GM19239 (cell line): ENCODE results near the gene ABHD17C.
"Not testable (repeated sequence)": the region's sequence is repeated elsewhere in the genome, so short reads cannot be mapped to it uniquely, and the experiment has no call there.

Experiments used
- DNase-seq: peaks from one replicate; pipeline ENCODE4 v3.0.0; 2011; ENCODE audit warnings: low spot score; ENCODE audit not compliant: insufficient read length
- FAIRE-seq: peaks from 2 replicates; lab custom pipeline; 2011; peaks lifted over from hg19 to GRCh38; lab: Jason Lieb, UNC

The ABHD17C gene

GRCh38 chr15:80755885-80756284 lies 60.8 kb downstream of the ABHD17C start:
- DNase-seq (no peak), FAIRE-seq (no peak)

GRCh38 chr15:80758130-80758745 lies 63.1 kb downstream of the ABHD17C start:
- DNase-seq, result no peak
- no peak for FAIRE-seq

GRCh38 chr15:80760960-80761359 lies 65.8 kb downstream of the ABHD17C start:
- FAIRE-seq (no peak), DNase-seq (no peak)

- FAIRE-seq (no peak), DNase-seq (no peak)
Measured at GRCh38 chr15:80761754-80762153, 66.6 kb downstream of the ABHD17C start.

GRCh38 chr15:80763235-80763634 lies 68.1 kb downstream of the ABHD17C start:
- FAIRE-seq, DNase-seq: not testable (repeated sequence)

GRCh38 chr15:80764535-80764934 lies 69.4 kb downstream of the ABHD17C start:
- FAIRE-seq, result no peak

GRCh38 chr15:80766275-80766674 lies 71.2 kb downstream of the ABHD17C start:
- FAIRE-seq, result no peak

More at GRCh38 chr15:80764535-80764934, 69.4 kb downstream of the ABHD17C start:
- DNase-seq, result no peak

GRCh38 chr15:80768158-80768557 lies 73.0 kb downstream of the ABHD17C start:
- FAIRE-seq (no peak), DNase-seq (no peak)

More at GRCh38 chr15:80766275-80766674, 71.2 kb downstream of the ABHD17C start:
- DNase-seq, result no peak

- FAIRE-seq (no peak), DNase-seq (no peak)
Measured at GRCh38 chr15:80769153-80769828, 74.2 kb downstream of the ABHD17C start.

DNA sequence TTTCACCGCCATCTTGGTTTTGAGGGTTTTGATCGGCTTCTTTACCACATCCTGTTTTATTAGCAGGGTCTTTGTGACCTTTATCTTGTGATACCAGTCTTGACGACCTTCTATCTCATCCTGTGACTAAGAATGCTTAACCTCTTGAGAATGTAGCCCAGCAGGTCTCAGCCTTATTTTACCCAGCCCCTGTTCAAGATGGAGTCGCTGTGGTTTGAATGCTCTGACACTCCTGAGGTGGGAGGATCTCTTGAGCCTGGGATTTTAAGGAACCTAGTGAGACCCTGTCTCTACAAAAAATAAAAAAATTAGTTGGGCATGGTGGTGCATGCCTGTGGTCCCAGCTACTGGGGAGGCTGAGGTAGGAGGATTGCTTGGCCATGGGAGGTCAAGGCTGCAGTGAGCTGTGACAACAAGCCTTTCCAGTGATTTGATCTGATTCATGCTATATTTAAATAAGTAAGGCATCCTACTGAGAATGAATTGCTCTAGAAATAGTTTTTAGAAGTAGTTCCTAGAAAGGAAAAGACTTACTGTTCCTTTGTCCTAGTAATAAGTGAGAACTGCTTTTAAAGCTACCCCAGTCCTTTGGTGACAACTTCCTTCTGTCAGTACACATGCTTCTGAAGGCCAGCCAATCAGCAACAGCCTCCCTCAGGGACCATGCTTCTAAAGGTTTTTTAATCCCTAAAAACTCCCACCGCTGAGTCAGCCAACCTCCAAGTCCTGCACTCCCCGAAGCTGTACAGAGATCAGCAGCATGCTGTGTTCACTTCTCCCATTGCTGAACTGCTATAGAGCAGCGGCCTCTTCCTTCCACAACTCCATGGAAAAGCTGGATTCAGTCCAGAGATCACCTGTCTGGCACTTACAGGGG lies 75.0 kb downstream of the ABHD17C start:
- no peak for DNase-seq
- no peak for FAIRE-seq

GRCh38 chr15:80773122-80773551 lies 78.0 kb downstream of the ABHD17C start:
- FAIRE-seq, result no peak

DNA sequence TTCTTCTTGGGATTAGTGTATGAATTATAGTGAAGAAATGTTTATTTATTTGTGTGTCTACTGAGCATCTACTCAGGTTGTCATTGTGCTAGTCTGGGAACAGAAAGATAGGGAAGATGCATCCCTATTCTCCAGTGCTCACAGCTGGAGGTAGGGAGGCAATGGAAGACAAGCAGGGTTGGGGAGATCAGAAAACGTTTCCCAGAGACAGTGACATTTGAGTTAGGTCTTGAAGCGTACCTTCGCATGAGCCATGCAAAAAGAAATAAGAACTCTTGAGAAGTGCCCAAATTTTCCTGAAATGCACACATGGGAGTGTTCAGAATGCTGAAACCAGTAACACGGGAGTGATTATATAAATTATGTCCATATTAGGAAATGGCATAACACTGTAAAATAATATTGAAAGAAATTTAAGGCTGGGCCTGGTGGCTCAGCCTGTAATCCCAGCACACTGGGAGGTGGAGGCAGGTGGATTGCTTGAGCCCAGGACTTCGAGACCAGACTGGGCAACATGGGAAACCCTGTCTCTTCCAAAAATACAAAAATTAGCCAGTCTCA lies 78.8 kb downstream of the ABHD17C start:
- FAIRE-seq, result no peak

More at GRCh38 chr15:80773122-80773551, 78.0 kb downstream of the ABHD17C start:
- no peak for DNase-seq

DNA sequence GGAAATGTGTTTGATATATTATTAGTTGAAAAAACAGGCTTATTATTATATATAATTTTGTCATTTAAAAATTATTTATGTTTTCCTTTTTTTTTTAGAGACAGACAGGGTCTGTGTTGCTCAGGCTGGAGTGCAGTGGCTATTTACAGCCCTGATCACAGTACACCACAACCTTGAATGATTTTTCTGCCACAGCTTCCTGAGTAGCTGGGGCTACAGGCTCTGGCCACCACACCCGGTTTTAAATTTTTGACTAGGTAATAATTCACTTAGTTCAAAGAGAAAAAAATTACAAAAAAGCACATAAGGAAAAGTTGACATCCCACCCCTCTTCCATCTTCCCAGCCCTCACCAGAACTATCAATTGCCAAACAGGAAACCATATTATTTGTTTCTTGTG lies 79.4 kb downstream of the ABHD17C start:
- no peak for FAIRE-seq
- DNase-seq, result no peak

More for the DNA sequence above, 78.8 kb downstream of the ABHD17C start:
- no peak for DNase-seq

GRCh38 chr15:80775338-80775737 lies 80.2 kb downstream of the ABHD17C start:
- DNase-seq, result no peak
- no peak for FAIRE-seq

- FAIRE-seq (peak; percentile 8), DNase-seq (peak; percentile 72)
Measured at GRCh38 chr15:80776420-80777045, 81.4 kb downstream of the ABHD17C start.

GRCh38 chr15:80777137-80777536 lies 82.0 kb downstream of the ABHD17C start:
- FAIRE-seq, result no peak
- DNase-seq, result no peak

DNA sequence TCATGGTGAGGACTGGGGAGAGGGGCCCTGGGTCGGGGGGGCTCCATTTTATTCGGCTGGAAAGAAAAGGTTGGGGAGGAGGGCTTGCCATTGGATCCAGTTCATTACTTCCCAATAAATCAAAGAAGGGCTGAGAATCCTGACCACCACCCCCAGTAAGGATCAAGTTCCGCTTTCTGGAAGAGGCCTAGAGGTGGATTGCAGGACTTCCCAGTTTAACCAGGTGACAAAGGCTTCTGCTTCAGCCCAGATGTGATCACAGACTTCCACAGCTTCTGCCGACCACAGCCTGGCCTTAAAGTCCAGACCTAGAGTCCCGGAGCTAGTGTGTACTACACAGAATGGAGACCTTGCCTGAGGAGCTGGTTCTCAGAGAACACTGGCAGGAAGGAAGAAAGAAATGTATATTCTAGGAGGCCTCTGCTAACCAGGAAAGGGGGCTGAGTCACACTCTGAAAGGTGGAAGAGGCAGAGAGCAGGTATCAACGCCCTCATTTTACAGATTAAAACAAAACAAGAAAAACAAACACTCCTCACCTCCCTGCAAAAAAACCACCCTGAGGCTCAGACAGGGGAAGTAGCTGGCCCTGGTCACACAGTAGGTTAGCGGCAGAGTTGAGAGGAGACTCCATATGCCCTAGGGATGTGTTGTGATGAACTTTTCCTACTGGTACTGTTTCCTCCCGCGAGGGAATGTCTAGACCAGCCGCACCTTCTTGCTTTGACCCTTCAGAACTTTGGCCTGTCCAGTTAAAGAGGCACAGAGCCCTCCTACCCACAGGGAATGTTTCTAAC lies 82.9 kb downstream of the ABHD17C start:
- DNase-seq (no peak), FAIRE-seq (no peak)

- DNase-seq, result no peak
- no peak for FAIRE-seq
Measured at GRCh38 chr15:80778621-80778963, 83.5 kb downstream of the ABHD17C start.

- FAIRE-seq (no peak), DNase-seq (peak; percentile 38)
Measured at GRCh38 chr15:80778964-80779657, 84.0 kb downstream of the ABHD17C start, which contains the start of gene CEMIP. CEMIP (plus strand) TSS chr15:80779370; CDS start chr15:80873880, 94,510 bp downstream.
